Ishikawa (cell line): ENCODE results near the gene CEP55.

Experiments used
- CEBPB ChIP-seq: IDR thresholded peaks from 2 replicates; pipeline ENCODE4 v1.6.1; 2012
- CREB1 ChIP-seq: IDR thresholded peaks from 2 replicates; pipeline ENCODE4 v1.6.1; 2012; ENCODE audit warnings: low read depth
- EGR1 ChIP-seq: IDR thresholded peaks from 2 replicates; pipeline ENCODE4 v1.6.1; 2012
- EP300 ChIP-seq: IDR thresholded peaks from 2 replicates; pipeline ENCODE4 v1.6.1; 2012; ENCODE audit warnings: borderline replicate concordance
- FOXM1 ChIP-seq: IDR thresholded peaks from 2 replicates; pipeline ENCODE4 v1.6.1; 2012; ENCODE audit warnings: low read depth, borderline replicate concordance
- NFIC ChIP-seq: IDR thresholded peaks from 2 replicates; pipeline ENCODE4 v1.6.1; 2012
- RAD21 ChIP-seq: IDR thresholded peaks from 2 replicates; pipeline ENCODE4 v1.6.1; 2012; ENCODE audit warnings: low read depth
- TAF1 ChIP-seq: IDR thresholded peaks from 2 replicates; pipeline ENCODE4 v1.6.1; 2012; ENCODE audit warnings: low read depth, mild to moderate bottlenecking
- TCF12 ChIP-seq: IDR thresholded peaks from 2 replicates; pipeline ENCODE4 v1.6.1; 2012; ENCODE audit warnings: low read depth
- TEAD4 ChIP-seq: IDR thresholded peaks from 2 replicates; pipeline ENCODE4 v1.6.1; 2012
- YY1 ChIP-seq: IDR thresholded peaks from 2 replicates; pipeline ENCODE4 v1.6.1; 2012; ENCODE audit warnings: low read depth
- ZBTB7A ChIP-seq: IDR thresholded peaks from 2 replicates; pipeline ENCODE4 v1.6.1; 2012; ENCODE audit warnings: low read depth
- TF ChIP-seq, protein P1 (sequence below): IDR thresholded peaks from 2 replicates; pipeline ENCODE4 v1.6.1; 2012; ENCODE audit warnings: low read depth, mild to moderate bottlenecking
- TF ChIP-seq, protein P2 (sequence below): IDR thresholded peaks from 2 replicates; pipeline ENCODE4 v1.6.1; 2012
- TF ChIP-seq, protein P3 (sequence below): IDR thresholded peaks from 2 replicates; pipeline ENCODE4 v1.6.1; 2012

The CEP55 gene

GRCh38 chr10:93550606-93551005 is 54.2 kb downstream of the CEP55 start:
- TF ChIP-seq NFIC, result no peak
- TF ChIP-seq, protein P1, sequence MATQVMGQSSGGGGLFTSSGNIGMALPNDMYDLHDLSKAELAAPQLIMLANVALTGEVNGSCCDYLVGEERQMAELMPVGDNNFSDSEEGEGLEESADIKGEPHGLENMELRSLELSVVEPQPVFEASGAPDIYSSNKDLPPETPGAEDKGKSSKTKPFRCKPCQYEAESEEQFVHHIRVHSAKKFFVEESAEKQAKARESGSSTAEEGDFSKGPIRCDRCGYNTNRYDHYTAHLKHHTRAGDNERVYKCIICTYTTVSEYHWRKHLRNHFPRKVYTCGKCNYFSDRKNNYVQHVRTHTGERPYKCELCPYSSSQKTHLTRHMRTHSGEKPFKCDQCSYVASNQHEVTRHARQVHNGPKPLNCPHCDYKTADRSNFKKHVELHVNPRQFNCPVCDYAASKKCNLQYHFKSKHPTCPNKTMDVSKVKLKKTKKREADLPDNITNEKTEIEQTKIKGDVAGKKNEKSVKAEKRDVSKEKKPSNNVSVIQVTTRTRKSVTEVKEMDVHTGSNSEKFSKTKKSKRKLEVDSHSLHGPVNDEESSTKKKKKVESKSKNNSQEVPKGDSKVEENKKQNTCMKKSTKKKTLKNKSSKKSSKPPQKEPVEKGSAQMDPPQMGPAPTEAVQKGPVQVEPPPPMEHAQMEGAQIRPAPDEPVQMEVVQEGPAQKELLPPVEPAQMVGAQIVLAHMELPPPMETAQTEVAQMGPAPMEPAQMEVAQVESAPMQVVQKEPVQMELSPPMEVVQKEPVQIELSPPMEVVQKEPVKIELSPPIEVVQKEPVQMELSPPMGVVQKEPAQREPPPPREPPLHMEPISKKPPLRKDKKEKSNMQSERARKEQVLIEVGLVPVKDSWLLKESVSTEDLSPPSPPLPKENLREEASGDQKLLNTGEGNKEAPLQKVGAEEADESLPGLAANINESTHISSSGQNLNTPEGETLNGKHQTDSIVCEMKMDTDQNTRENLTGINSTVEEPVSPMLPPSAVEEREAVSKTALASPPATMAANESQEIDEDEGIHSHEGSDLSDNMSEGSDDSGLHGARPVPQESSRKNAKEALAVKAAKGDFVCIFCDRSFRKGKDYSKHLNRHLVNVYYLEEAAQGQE, result no peak
- TF ChIP-seq CREB1, result no peak
- TF ChIP-seq ZBTB7A, result no peak
- TF ChIP-seq, protein P2, sequence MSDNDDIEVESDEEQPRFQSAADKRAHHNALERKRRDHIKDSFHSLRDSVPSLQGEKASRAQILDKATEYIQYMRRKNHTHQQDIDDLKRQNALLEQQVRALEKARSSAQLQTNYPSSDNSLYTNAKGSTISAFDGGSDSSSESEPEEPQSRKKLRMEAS, result no peak
- TF ChIP-seq RAD21, result no peak
- TF ChIP-seq EP300, result no peak
- no peak for TF ChIP-seq TAF1
- TF ChIP-seq YY1, result no peak

GRCh38 chr10:93552780-93553179 is 56.4 kb downstream of the CEP55 start:
- TF ChIP-seq EP300, result no peak
- TF ChIP-seq FOXM1, result no peak
- TF ChIP-seq NFIC, result no peak
- TF ChIP-seq RAD21, result no peak
- TF ChIP-seq, protein P2, result no peak
- TF ChIP-seq, protein P3, sequence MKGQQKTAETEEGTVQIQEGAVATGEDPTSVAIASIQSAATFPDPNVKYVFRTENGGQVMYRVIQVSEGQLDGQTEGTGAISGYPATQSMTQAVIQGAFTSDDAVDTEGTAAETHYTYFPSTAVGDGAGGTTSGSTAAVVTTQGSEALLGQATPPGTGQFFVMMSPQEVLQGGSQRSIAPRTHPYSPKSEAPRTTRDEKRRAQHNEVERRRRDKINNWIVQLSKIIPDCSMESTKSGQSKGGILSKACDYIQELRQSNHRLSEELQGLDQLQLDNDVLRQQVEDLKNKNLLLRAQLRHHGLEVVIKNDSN, result no peak
- TF ChIP-seq, protein P1, result no peak
- no peak for TF ChIP-seq TCF12
- no peak for TF ChIP-seq CREB1
- no peak for TF ChIP-seq EGR1
- TF ChIP-seq TAF1, result no peak
- no peak for TF ChIP-seq ZBTB7A
- no peak for TF ChIP-seq CEBPB
- no peak for TF ChIP-seq TEAD4
- TF ChIP-seq YY1, result no peak

GRCh38 chr10:93553482-93554315 is 57.3 kb downstream of the CEP55 start:
- TF ChIP-seq EP300, result no peak
- TF ChIP-seq TEAD4, result no peak
- TF ChIP-seq, protein P1, result no peak

DNA sequence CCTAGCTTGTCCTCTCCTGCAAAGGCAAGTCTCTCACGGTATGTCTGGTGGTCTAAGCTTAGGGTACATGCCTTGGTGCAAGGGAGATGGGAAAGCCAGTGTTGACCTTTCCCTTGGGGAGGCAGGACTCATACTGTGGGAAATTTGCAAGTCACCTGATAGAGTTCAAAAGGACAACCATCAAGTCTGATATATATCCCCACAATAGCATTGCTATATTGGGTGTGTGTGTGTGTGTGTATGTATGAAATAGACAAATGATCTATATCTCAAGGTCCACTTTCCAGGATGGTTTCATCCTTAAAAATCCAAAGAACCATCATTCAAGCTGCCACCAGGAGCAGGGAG is 57.9 kb downstream of the CEP55 start:
- TF ChIP-seq TCF12, result no peak
- TF ChIP-seq, protein P1, result no peak
- no peak for TF ChIP-seq EGR1
- no peak for TF ChIP-seq TEAD4
- TF ChIP-seq YY1, result no peak
- no peak for TF ChIP-seq EP300
- TF ChIP-seq RAD21, result no peak
